ENCODE results near the gene AGTPBP1.

- no peak for TF ChIP-seq CTCF (IDR thresholded peaks at IDR 0.05; ENCODE audit: low read length)
- no peak for TF ChIP-seq EZH2 (optimal IDR thresholded peaks at IDR 0.05; ENCODE audit: low read depth, low read length)
- TF ChIP-seq EZH2phosphoT487 (IDR thresholded peaks at IDR 0.05; ENCODE audit: low read length): no peak
These were observed 230.0 kb downstream of the AGTPBP1 start for GRCh38 chr9:85511746-85512145.

All from MM.1S (cell line).